ENCODE measurements around the gene ZSCAN5C.

GRCh38 chr19:56153507-56153906, 48.6 kb upstream of the ZSCAN5C start:
- TF ChIP-seq CTCF (conservative IDR thresholded peaks at IDR 0.05), result no peak
- no peak for TF ChIP-seq EZH2 (IDR thresholded peaks at IDR 0.05; ENCODE audit: low read depth)
